GM10266 (cell line): Measurements from ENCODE around the gene CTRB1.
A peak's percentile ranks its signal among the peaks of the same experiment; 100 is the strongest.
"Not testable (repeated sequence)": the region's sequence is repeated elsewhere in the genome, so short reads cannot be mapped to it uniquely, and the experiment has no call there.

Source experiments
- DNase-seq: peaks from one replicate; pipeline ENCODE4 v3.0.0; 2012; ENCODE audit errors: extremely low spot score
- TF ChIP-seq, protein P1 (sequence below): IDR thresholded peaks from 2 replicates; pipeline ENCODE4 v1.5.1; 2012; ENCODE audit warnings: mild to moderate bottlenecking, low read depth; ENCODE audit not compliant: control insufficient read depth, insufficient read depth; ENCODE audit errors: missing control alignments

Gene CTRB1

DNA sequence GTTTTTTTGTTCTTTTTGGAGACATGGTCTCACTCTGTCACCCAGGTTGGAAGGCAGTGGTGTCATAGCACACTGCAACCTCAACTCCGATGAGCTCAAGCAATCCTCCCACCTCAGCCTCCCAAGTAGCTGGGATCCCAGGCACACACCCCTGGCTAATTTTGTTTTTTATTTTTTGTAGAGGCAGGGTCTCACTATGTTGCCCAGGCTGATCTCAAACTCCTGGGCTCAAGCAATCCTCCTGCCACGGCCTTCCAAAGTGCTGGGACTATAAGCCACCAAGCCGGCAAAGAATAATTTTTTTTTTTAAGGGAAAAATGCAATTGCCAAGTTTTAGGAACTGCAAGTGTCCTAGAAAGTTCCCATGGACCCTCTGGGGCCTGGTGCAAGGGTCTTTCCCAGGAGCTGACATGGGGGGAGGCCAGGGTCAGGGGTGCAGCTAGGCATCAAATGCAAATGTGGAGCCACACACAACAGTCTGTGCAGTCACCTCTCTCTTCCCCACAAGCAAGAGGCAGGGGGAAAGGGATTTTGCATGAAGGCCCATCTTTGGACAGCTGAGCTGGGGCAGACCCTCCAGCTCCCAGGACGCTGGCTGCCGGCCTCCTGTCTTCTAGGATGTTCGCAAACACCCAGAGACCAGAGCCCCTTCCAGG lies 52.8 kb downstream of the CTRB1 start:
- peak; percentile 24 for DNase-seq
- TF ChIP-seq, protein P1, sequence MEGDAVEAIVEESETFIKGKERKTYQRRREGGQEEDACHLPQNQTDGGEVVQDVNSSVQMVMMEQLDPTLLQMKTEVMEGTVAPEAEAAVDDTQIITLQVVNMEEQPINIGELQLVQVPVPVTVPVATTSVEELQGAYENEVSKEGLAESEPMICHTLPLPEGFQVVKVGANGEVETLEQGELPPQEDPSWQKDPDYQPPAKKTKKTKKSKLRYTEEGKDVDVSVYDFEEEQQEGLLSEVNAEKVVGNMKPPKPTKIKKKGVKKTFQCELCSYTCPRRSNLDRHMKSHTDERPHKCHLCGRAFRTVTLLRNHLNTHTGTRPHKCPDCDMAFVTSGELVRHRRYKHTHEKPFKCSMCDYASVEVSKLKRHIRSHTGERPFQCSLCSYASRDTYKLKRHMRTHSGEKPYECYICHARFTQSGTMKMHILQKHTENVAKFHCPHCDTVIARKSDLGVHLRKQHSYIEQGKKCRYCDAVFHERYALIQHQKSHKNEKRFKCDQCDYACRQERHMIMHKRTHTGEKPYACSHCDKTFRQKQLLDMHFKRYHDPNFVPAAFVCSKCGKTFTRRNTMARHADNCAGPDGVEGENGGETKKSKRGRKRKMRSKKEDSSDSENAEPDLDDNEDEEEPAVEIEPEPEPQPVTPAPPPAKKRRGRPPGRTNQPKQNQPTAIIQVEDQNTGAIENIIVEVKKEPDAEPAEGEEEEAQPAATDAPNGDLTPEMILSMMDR: no peak

DNA sequence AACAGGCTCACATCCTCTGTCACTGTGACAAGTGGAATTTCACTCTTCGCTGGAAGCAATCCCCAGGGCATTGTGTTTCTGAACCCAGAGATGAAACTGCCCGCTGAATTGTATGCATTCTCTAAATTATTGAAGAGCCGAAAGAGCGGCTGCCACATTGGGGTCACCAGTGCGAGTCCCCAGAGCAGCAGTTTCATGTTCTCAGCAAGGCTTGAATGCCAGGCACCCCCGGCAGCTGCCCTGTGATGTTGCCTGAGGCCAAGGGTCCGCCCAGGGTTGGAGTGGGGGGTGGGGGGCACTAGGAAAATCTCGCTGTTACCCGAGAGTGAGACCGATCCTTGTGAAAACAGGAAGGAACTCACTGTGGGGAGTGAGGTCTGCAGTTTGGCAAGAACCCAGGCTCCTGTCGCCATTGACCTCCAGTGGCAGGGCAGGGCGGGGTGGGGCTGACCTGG lies 53.3 kb downstream of the CTRB1 start:
- TF ChIP-seq, protein P1: no peak
- peak; percentile 27 for DNase-seq

- not testable (repeated sequence) for DNase-seq
Measured at GRCh38 chr16:75272629-75273028, 53.8 kb downstream of the CTRB1 start.

- TF ChIP-seq, protein P1: no peak
- DNase-seq: no peak
Measured at GRCh38 chr16:75273054-75273925, 54.5 kb downstream of the CTRB1 start.
